AG10803 (cell line): Measurements from ENCODE around the gene LRRC19.
A peak's percentile ranks its signal among the peaks of the same experiment; 100 is the strongest.

ENCODE experiments used
- DNase-seq: peaks from one replicate; pipeline ENCODE4 v3.0.0; 2010; ENCODE audit warnings: low read depth
- H3K4me3 ChIP-seq: 2 replicates; pipeline ENCODE4 v1.5.1; 2011; ENCODE audit warnings: mild to moderate bottlenecking, low read length, control low read depth
- TF ChIP-seq, protein P1 (sequence below): conservative IDR thresholded peaks from 2 replicates; pipeline ENCODE4 v1.5.1; 2011; ENCODE audit warnings: mild to moderate bottlenecking, low read length, control low read depth, inconsistent platforms

LRRC19 gene

DNA sequence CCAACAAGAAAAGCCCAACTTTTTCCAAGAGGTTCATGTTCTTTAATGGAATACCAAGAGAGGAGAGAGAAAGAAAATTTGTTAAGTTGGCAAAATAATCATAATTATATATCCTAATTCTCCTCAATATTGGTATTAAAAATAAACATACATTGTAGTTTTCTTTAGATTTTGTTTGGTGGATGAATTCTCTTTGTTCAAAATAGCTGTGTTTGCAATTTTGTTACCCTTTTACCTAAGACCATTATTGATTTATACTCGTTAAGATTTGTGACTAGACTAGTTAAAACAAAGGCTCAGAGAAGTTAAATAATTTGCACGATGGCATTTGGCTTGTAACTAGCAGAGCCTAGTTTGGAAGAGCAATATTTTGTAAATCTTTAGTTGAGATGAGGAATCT is 9.7 kb downstream of the LRRC19 start:
- H3K4me3 ChIP-seq, result no peak overlapping the region
- DNase-seq, result no peak
- TF ChIP-seq, protein P1, sequence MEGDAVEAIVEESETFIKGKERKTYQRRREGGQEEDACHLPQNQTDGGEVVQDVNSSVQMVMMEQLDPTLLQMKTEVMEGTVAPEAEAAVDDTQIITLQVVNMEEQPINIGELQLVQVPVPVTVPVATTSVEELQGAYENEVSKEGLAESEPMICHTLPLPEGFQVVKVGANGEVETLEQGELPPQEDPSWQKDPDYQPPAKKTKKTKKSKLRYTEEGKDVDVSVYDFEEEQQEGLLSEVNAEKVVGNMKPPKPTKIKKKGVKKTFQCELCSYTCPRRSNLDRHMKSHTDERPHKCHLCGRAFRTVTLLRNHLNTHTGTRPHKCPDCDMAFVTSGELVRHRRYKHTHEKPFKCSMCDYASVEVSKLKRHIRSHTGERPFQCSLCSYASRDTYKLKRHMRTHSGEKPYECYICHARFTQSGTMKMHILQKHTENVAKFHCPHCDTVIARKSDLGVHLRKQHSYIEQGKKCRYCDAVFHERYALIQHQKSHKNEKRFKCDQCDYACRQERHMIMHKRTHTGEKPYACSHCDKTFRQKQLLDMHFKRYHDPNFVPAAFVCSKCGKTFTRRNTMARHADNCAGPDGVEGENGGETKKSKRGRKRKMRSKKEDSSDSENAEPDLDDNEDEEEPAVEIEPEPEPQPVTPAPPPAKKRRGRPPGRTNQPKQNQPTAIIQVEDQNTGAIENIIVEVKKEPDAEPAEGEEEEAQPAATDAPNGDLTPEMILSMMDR, result no peak

DNA sequence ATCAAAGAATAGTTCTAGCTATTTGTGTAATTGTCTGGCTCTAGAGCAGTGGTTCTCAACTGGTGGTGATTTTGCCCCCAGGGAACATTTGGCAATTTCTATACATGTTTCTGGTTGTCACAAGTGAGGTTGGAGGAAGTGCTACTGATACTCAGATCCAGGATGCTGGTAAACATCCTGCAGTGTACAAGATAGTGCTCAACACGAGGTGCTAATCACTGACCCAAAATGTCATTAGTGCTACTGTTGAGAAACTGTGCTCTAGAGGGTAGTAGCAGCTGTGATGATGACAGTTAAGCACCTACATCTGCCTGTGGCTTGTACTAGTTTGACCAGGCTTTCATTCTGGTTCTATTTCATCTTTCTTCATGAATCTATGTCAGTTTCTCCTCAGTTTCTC is 22.1 kb downstream of the LRRC19 start:
- TF ChIP-seq, protein P1, result no peak
- DNase-seq, result no peak
- no peak overlapping the region for H3K4me3 ChIP-seq

DNA sequence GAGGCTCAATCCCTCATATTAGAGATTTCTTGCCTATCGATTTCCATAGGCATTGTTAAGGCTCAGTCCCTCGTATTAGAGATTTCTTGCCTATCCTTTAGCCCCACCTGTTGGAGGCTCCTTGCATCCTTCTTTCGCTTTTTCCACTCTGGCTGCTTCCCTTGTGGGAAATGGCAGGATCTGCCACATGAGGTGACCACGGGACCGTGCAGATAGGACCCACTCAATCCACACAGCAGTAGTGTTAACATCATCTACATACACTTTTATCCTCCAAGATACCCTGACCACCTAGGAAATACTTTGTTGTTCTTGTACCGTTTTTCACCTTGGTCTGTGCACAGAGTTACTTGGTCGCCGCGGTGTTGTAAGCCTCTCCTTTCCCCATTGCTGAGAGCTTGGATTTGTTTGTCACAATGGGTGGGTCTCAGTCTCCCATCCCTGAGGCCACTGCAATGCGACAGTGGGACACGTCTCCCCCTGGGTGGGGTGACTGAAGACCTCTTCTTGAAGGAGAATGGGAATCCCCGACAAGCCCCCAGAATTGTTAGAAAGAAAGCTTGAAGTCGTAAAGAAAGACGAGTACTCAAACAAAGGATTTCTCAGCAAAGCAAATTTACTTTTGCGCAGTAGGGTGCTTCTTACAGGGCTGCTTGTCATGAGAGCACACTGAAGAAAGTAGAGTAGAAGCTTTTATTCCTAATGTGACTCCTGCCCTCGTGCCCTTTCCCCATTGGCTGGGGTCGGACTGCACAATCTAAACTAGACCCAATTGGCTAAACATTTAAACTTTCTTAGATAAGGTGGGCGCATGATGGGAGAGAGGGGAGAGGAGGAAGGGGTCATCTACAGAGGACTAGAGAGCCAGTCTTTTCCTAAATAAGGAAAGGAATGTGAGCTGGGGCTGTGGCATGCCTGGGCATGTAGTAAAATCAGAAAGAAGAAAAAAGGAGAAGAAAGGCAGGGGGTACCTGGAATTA is 29.5 kb downstream of the LRRC19 start:
- TF ChIP-seq, protein P1, result peak; percentile 65
- H3K4me3 ChIP-seq, result no peak overlapping the region
- peak; percentile 43 for DNase-seq

DNA sequence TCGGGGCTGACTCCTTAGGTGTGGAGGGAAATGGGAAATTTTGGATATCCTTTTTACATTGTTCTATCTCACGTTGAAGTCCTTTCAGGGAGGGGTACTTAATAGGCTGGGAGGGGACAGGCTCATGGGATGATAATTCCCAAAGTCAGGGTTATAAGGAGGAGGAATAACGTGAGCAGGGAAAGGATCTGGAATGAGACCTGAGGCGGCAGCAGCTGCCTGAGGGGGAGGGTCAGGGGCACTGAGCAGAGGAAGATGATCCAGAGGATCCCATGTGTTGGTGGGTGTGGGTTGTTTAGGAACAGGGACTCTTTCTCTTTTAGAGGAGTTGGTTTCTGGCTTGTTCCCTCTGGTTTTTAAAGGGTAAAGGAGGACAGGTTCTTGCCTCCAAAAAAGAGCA is 30.5 kb downstream of the LRRC19 start:
- TF ChIP-seq, protein P1, result no peak
- no peak overlapping the region for H3K4me3 ChIP-seq
- no peak for DNase-seq

DNA sequence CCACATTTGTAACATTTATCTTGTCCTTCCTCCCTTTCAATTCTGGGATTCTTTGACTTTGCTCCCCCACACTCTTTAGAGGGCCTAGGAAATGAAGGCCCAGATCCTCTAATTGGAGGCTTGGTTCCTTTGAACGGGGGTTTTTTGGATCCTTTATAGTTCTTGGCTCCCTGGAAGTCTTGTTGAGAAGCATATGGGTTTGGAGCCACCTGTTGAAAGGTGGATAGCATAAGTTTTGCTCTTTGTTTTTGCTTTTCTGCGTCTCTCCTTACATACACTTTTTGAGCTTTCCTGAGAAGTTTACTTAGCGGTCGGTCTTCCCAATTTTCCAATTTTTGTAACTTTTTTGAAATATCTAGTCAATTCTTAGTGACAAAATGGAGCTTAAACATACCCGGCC is 31.5 kb downstream of the LRRC19 start:
- TF ChIP-seq, protein P1, result no peak
- DNase-seq, result no peak
- no peak overlapping the region for H3K4me3 ChIP-seq

DNA sequence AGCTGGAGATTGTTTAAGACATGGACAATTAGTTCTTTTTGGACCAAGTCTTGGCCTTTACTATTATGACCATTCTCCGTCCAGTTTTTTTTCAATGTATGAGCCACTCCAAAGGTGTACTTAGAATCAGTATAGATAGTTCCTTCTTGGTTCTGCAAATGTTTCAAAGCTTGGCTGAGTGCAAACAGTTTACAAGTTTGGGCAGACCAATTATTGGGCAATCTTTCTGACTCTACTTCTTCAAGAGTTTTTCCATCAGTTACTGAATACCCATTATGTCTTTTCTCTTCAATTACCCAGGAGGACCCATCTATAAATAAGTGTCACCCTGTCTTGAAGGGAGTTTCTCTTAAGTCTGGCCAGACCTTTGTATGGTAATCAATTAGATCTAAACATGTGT is 33.8 kb downstream of the LRRC19 start:
- no peak for DNase-seq
- TF ChIP-seq, protein P1, result no peak
- no peak overlapping the region for H3K4me3 ChIP-seq

DNA sequence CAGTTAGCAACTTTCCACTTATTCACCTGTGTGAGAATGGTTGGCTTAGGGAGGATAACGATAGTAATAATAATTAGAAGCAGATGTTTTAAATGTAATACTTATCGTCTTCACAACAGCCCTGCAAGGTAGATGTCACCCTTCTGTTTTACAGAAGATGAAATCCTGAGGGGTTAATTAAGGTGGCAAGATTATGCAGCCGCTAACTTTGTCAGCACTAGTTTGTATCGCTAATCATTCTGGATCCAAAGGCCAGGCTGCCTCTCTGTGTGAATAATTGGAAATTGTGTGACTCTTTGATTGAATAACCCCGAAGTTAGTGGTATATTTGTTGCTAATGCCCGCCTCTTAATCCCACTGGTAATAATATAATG is 48.6 kb downstream of the LRRC19 start:
- TF ChIP-seq, protein P1, result no peak
- peak overlapping the region; percentile 86 for H3K4me3 ChIP-seq
- DNase-seq, result no peak
